Kidney epithelial cell (primary cell): ENCODE results near the gene NRF1. TPM values are rescaled to one million over a fixed set of nuclear protein-coding genes. Genes with fewer than 3 reads are reported as not detected.

ENCODE experiments used
- DNase-seq: peaks from one replicate; pipeline ENCODE4 v3.0.0-alpha.2; 2010; ENCODE audit warnings: low read depth
- H3K27me3 ChIP-seq: 2 replicates; pipeline ENCODE4 v1.6.0; 2011; ENCODE audit warnings: low read length; ENCODE audit not compliant: control insufficient read depth, insufficient read depth
- H3K36me3 ChIP-seq: 2 replicates; pipeline ENCODE4 v1.5.1; 2011; ENCODE audit warnings: low read length; ENCODE audit not compliant: control insufficient read depth, insufficient read depth
- H3K4me3 ChIP-seq: 2 replicates; pipeline ENCODE4 v1.5.1; 2011; ENCODE audit warnings: low read depth, mild to moderate bottlenecking, control low read depth, low read length
- CTCF ChIP-seq: IDR thresholded peaks from 2 replicates; pipeline ENCODE4 v1.5.1; 2011; ENCODE audit warnings: mild to moderate bottlenecking, moderate library complexity, low read length, control low read depth, inconsistent platforms; ENCODE audit not compliant: insufficient read depth, poor library complexity, severe bottlenecking
- total RNA-seq: library from RNA; depleted of rRNA; stranded (reverse); fragments of >200 nt; gene quantifications from 2 replicates; pipeline ENCODE4 v1.2.3, GENCODE V29; 2015

The NRF1 gene
- total RNA-seq, 1 donor from 2014 or later, result 9.3 TPM

GRCh38 chr7:129728875-129729467 lies 117.5 kb downstream of the NRF1 start:
- no peak overlapping the region for H3K4me3 ChIP-seq
- no peak for TF ChIP-seq CTCF
- H3K27me3 ChIP-seq, result no peaks in the 10 kb centered on the region
- no peaks in the 10 kb centered on the region for H3K36me3 ChIP-seq
- DNase-seq, result no peak

DNA sequence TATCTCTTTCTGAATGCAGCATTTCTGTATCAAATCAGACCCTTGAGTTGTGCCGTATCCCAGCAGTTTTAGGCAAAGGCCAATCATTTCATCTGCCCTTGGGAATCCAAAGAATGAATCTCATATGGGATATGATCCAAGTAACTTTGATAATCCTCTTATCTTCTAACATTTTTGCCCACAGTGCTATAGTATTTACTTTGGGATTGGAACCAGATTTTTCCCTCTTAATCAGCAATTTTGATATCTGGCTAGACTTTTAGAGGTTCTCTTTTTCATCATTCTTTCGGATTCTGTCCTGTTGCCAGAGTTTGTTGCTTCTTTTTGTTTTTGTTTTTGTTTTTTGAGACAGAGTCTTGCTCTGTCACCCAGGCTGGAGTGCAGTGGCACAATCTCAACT lies 118.0 kb downstream of the NRF1 start:
- no peak overlapping the region for H3K4me3 ChIP-seq
- H3K36me3 ChIP-seq, result no peaks in the 10 kb centered on the region
- DNase-seq, result no peak
- H3K27me3 ChIP-seq, result no peaks in the 10 kb centered on the region
- no peak for TF ChIP-seq CTCF

DNA sequence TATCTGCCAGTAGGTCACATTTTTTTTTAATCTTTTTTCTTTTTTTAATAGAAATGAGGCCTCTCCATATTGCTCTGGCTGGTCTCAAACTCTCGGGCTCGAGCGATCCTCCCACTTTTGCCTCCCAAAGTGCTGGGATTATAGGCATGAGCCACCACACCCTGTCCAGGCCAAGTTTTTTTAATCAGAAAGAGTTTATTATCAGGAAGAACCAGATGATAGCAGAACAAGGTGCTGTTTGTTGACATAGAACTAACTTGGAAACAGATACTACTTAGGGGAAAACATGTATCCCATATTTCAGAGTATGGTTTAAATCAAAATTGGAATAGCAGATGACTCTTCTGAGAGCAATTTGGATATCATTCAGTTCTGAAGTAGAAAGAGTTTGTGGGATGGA lies 118.6 kb downstream of the NRF1 start:
- no peaks in the 10 kb centered on the region for H3K27me3 ChIP-seq
- TF ChIP-seq CTCF, result no peak
- no peaks in the 10 kb centered on the region for H3K36me3 ChIP-seq
- H3K4me3 ChIP-seq, result no peak overlapping the region
- no peak for DNase-seq

DNA sequence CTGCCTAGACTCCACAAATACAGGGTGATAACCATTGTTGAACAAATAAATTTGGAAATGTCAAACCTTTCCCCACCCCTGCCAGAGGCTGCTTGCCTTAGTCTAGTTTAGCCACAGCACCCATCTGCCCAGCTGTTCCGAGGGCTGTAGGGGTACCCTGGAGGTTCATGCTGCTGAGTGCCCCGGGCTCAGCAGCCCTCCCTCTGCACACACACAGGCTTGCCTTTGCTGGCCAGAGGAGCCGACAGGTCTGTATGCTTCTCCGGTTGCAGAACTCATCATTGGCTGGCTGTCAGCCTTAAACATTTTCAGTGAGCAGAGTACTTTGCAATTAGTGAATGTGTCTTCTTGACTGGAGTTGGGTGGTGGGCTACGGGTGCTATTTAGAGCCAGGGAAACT lies 122.9 kb downstream of the NRF1 start:
- DNase-seq, result no peak
- H3K27me3 ChIP-seq, result no peaks in the 10 kb centered on the region
- H3K4me3 ChIP-seq, result no peak overlapping the region
- no peak for TF ChIP-seq CTCF
- H3K36me3 ChIP-seq, result no peaks in the 10 kb centered on the region

- Histone ChIP-seq H3K27me3 (no peaks in the 10 kb centered on the region), H3K36me3 (no peaks in the 10 kb centered on the region), H3K4me3 (no peak overlapping the region)
- no peak for TF ChIP-seq CTCF
- DNase-seq, result peak; percentile 21
These were observed 127.9 kb downstream of the NRF1 start for GRCh38 chr7:129739427-129739826.
